GM23338 (cell line): ENCODE measurements around the gene MACF1.

Experiments
- CREB1 ChIP-seq: fragments of 250-450 bp; sonication (Bioruptor Pico); IDR thresholded peaks from 2 replicates; pipeline ENCODE4 v1.5.0; 2020; ENCODE audit warnings: low read depth, mild to moderate bottlenecking, moderate library complexity
- EZH2 ChIP-seq: fragments of 200-600 bp; sonication (generic); IDR thresholded peaks from one replicate; pipeline ENCODE4 v1.8.0; 2017; ENCODE audit warnings: antibody characterized with exemption, mild to moderate bottlenecking, low read depth; ENCODE audit not compliant: unreplicated experiment
- EZH2phosphoT487 ChIP-seq: fragments of 200-600 bp; sonication (generic); IDR thresholded peaks from one replicate; pipeline ENCODE4 v1.8.1; 2018; ENCODE audit warnings: antibody characterized with exemption; ENCODE audit not compliant: unreplicated experiment
- JUNB ChIP-seq: IDR thresholded peaks from one replicate; pipeline ENCODE4 v1.6.1; 2016; ENCODE audit warnings: antibody characterized with exemption; ENCODE audit not compliant: unreplicated experiment
- POLR2AphosphoS5 ChIP-seq: IDR thresholded peaks from 2 replicates; pipeline ENCODE4 v1.6.1; 2016; ENCODE audit warnings: antibody characterized with exemption, low read depth
- TF ChIP-seq, protein P1 (sequence below), 2 experiments: fragments of 200-600 bp in 1 of 2; sonication (generic) in 1 of 2; conservative IDR thresholded peaks; 2 replicates each; pipeline versions ENCODE4 v1.5.1 to v1.6.1; 2016 to 2017; ENCODE audit warnings: antibody characterized with exemption in 2 of 2, low read depth in 2 of 2, mild to moderate bottlenecking in 2 of 2, moderate library complexity in 1 of 2
- TF ChIP-seq, protein P2 (sequence below): IDR thresholded peaks from one replicate; pipeline ENCODE4 v1.6.1; 2018; ENCODE audit warnings: antibody characterized with exemption; ENCODE audit not compliant: unreplicated experiment
- TF ChIP-seq, protein P3 (sequence below): fragments of 250-450 bp; sonication (Bioruptor Pico); IDR thresholded peaks from 2 replicates; pipeline ENCODE4 v1.5.0; 2020; ENCODE audit warnings: mild to moderate bottlenecking, moderate library complexity
- TF ChIP-seq, protein P4 (sequence below): IDR thresholded peaks from 2 replicates; pipeline ENCODE4 v1.6.1; 2016; ENCODE audit warnings: antibody characterized with exemption

DNA sequence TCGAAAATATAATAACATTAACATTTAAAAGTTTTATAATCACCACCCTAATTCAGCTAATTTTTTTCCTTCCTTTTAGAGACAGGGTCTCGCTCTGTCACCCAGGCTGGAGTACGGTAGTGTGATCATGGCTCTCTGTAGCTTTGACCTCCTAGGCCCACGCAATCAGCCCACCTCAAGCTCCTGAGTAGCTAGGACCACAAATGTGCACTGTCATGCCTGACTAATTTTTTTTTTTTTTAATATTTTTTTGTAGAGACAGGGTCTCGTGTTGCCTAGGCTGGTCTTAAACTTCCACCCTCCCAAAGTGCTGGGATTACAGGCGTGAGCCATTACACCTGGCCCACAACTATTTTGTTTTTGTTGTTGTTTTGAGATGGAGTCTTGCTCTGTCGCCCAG, 172.2 kb downstream of the MACF1 start:
- TF ChIP-seq, protein P1, sequence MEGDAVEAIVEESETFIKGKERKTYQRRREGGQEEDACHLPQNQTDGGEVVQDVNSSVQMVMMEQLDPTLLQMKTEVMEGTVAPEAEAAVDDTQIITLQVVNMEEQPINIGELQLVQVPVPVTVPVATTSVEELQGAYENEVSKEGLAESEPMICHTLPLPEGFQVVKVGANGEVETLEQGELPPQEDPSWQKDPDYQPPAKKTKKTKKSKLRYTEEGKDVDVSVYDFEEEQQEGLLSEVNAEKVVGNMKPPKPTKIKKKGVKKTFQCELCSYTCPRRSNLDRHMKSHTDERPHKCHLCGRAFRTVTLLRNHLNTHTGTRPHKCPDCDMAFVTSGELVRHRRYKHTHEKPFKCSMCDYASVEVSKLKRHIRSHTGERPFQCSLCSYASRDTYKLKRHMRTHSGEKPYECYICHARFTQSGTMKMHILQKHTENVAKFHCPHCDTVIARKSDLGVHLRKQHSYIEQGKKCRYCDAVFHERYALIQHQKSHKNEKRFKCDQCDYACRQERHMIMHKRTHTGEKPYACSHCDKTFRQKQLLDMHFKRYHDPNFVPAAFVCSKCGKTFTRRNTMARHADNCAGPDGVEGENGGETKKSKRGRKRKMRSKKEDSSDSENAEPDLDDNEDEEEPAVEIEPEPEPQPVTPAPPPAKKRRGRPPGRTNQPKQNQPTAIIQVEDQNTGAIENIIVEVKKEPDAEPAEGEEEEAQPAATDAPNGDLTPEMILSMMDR (conservative IDR thresholded peaks at IDR 0.05; ENCODE audit: low read depth in 2 of 2), result no peak
- TF ChIP-seq, protein P2, sequence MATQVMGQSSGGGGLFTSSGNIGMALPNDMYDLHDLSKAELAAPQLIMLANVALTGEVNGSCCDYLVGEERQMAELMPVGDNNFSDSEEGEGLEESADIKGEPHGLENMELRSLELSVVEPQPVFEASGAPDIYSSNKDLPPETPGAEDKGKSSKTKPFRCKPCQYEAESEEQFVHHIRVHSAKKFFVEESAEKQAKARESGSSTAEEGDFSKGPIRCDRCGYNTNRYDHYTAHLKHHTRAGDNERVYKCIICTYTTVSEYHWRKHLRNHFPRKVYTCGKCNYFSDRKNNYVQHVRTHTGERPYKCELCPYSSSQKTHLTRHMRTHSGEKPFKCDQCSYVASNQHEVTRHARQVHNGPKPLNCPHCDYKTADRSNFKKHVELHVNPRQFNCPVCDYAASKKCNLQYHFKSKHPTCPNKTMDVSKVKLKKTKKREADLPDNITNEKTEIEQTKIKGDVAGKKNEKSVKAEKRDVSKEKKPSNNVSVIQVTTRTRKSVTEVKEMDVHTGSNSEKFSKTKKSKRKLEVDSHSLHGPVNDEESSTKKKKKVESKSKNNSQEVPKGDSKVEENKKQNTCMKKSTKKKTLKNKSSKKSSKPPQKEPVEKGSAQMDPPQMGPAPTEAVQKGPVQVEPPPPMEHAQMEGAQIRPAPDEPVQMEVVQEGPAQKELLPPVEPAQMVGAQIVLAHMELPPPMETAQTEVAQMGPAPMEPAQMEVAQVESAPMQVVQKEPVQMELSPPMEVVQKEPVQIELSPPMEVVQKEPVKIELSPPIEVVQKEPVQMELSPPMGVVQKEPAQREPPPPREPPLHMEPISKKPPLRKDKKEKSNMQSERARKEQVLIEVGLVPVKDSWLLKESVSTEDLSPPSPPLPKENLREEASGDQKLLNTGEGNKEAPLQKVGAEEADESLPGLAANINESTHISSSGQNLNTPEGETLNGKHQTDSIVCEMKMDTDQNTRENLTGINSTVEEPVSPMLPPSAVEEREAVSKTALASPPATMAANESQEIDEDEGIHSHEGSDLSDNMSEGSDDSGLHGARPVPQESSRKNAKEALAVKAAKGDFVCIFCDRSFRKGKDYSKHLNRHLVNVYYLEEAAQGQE, result no peak
- no peak for TF ChIP-seq POLR2AphosphoS5
- TF ChIP-seq CREB1, result no peak
- TF ChIP-seq JUNB, result no peak
- TF ChIP-seq EZH2, result no peak
- TF ChIP-seq, protein P3, sequence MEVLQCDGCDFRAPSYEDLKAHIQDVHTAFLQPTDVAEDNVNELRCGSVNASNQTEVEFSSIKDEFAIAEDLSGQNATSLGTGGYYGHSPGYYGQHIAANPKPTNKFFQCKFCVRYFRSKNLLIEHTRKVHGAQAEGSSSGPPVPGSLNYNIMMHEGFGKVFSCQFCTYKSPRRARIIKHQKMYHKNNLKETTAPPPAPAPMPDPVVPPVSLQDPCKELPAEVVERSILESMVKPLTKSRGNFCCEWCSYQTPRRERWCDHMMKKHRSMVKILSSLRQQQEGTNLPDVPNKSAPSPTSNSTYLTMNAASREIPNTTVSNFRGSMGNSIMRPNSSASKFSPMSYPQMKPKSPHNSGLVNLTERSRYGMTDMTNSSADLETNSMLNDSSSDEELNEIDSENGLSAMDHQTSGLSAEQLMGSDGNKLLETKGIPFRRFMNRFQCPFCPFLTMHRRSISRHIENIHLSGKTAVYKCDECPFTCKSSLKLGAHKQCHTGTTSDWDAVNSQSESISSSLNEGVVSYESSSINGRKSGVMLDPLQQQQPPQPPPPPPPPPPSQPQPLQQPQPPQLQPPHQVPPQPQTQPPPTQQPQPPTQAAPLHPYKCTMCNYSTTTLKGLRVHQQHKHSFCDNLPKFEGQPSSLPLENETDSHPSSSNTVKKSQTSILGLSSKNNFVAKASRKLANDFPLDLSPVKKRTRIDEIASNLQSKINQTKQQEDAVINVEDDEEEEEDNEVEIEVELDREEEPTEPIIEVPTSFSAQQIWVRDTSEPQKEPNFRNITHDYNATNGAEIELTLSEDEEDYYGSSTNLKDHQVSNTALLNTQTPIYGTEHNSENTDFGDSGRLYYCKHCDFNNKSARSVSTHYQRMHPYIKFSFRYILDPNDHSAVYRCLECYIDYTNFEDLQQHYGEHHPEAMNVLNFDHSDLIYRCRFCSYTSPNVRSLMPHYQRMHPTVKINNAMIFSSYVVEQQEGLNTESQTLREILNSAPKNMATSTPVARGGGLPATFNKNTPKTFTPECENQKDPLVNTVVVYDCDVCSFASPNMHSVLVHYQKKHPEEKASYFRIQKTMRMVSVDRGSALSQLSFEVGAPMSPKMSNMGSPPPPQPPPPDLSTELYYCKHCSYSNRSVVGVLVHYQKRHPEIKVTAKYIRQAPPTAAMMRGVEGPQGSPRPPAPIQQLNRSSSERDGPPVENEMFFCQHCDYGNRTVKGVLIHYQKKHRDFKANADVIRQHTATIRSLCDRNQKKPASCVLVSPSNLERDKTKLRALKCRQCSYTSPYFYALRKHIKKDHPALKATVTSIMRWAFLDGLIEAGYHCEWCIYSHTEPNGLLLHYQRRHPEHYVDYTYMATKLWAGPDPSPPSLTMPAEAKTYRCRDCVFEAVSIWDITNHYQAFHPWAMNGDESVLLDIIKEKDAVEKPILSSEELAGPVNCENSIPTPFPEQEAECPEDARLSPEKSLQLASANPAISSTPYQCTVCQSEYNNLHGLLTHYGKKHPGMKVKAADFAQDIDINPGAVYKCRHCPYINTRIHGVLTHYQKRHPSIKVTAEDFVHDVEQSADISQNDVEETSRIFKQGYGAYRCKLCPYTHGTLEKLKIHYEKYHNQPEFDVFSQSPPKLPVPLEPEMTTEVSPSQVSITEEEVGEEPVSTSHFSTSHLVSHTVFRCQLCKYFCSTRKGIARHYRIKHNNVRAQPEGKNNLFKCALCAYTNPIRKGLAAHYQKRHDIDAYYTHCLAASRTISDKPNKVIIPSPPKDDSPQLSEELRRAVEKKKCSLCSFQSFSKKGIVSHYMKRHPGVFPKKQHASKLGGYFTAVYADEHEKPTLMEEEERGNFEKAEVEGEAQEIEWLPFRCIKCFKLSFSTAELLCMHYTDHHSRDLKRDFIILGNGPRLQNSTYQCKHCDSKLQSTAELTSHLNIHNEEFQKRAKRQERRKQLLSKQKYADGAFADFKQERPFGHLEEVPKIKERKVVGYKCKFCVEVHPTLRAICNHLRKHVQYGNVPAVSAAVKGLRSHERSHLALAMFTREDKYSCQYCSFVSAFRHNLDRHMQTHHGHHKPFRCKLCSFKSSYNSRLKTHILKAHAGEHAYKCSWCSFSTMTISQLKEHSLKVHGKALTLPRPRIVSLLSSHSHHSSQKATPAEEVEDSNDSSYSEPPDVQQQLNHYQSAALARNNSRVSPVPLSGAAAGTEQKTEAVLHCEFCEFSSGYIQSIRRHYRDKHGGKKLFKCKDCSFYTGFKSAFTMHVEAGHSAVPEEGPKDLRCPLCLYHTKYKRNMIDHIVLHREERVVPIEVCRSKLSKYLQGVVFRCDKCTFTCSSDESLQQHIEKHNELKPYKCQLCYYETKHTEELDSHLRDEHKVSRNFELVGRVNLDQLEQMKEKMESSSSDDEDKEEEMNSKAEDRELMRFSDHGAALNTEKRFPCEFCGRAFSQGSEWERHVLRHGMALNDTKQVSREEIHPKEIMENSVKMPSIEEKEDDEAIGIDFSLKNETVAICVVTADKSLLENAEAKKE (CRISPR knock-in tag), result no peak
- no peak for TF ChIP-seq EZH2phosphoT487
- TF ChIP-seq, protein P4, sequence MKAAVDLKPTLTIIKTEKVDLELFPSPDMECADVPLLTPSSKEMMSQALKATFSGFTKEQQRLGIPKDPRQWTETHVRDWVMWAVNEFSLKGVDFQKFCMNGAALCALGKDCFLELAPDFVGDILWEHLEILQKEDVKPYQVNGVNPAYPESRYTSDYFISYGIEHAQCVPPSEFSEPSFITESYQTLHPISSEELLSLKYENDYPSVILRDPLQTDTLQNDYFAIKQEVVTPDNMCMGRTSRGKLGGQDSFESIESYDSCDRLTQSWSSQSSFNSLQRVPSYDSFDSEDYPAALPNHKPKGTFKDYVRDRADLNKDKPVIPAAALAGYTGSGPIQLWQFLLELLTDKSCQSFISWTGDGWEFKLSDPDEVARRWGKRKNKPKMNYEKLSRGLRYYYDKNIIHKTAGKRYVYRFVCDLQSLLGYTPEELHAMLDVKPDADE, result no peak
